KBM-7 (cell line): ENCODE measurements around the gene TRAK1.

ENCODE experiments used
- DNase-seq: peaks from one replicate; pipeline ENCODE4 v3.0.0-alpha.2; 2015
- in situ Hi-C: fragments of 300-500 bp; cut with MboI; formaldehyde crosslinking; loops from 2 replicates; pipeline ENCODE4 v1.14.3; 2020; ENCODE audit warnings: low sequenced_read_pairs, low pct_unique_long_range_greater_than_20kb, mixed read lengths

TRAK1 gene

DNA sequence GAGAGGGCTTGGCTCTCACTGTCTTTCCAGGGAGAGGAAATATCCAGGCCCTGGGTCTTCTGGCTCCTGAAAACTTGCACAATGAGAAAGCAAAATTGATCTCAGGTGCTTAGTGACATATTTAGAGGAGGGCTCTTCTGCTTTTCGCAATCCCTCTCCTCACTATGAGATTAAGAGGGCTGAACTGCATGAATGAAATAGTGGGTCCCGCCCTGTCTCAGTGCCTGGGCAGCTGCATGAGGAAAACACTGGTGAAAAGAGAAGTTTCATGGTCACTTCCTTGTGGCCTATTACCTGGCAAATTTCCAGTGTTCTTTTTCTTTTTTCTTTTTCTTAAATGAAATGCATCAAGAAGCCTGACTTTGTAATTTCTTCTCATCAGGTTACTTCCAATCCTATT, 73.5 kb downstream of the TRAK1 start:
- no peak for DNase-seq
- in situ Hi-C loops: no loop called here

DNA sequence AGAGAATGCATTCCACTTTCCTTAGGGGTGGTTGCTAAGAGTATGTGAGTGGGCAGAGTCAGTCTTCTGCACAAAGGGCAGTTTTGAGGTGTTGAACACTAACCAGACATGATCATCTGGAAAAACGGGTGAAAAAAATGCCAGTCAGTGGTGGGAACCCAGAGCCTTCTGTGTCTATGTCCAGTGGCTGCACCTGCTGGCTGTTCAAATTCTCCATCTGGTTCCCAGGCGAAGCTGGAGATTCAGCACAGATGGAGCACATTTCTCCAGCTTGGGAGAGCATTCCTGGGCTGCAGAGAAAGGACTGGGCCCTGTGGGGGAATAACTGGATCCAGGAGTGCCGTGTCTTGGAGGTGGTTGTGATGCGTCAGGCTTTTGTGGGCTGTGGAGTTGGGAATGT, 74.1 kb downstream of the TRAK1 start:
- in situ Hi-C loops: no loop called here
- no peak for DNase-seq

DNA sequence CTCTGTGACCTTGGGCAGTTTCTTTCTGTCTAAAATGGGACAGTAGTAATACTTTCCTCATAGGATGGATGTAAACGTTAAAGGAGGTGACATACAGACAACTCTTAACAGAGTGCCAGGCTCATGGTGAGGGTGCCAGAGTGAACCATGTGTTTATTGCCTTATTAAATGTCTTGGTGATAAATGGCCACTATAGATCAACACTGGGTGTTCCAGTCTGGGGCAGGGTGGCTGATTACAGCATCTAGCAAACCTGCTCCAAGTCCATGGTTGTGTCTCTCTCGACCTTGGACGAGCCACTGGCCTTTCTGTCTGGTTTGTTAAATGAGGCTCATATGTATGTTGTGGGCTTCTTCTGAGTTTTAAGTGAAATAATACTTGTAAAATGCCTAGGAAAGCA, 75.1 kb downstream of the TRAK1 start:
- in situ Hi-C loops: no loop called here

DNA sequence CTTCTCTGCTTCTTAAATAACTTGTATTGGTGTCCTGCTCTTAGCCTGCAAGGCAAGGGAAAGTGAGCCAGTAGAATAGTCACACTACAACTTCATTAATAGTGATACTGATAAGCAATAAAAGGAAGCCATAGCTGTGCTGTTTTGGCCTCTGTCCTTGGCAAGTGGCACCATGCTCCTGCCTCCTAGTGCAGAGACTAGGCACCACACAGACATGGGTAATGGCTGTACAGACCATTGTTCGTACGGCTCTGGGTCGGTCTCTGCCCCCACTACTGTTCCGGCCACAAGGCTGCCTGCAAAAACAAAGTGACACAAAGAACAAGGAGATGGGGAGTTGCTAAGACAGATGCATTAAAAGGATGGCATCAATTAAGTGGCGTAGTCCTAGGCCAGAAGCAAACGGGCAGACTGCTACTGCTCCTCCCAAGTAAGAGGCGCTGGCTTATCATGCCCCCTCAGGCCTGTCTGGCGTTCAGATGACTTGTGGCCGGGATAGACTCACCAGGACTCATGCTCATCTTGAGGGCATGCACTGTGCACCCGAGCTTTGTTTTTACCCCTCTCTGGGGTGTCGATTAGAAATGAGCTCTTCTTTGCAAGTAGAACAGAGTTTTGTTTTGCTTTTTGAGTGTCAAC, 75.6 kb downstream of the TRAK1 start:
- in situ Hi-C loops: no loop called here
- DNase-seq: no peak

More for the DNA sequence above, 75.1 kb downstream of the TRAK1 start:
- no peak for DNase-seq

DNA sequence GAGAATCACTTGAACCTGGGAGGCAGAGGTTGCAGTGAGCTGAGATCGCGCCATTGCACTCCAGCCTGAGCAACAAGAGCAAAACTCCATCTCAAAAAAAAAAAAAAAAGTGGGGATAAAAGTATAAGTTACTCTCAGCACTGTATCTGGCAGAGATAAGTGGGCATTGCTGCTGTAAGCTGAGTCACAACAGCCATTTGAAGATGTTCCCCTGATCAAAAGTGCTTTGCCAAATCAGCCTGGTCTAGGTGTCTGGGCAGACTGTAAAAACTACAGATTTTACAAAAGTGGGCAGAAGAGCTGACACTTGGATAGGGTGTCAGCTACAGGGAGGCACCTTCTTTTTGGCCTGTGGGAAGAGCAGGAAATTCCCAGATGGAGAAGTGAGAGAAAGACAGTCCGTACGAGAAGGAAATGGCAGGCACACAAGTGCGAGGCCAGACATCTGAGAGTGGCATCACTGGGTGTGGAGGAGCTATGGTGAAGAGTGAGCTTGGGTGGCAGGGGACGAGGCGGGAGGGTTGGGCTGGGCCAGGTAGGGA, 78.5 kb downstream of the TRAK1 start:
- in situ Hi-C loops: no loop called here
- no peak for DNase-seq

DNA sequence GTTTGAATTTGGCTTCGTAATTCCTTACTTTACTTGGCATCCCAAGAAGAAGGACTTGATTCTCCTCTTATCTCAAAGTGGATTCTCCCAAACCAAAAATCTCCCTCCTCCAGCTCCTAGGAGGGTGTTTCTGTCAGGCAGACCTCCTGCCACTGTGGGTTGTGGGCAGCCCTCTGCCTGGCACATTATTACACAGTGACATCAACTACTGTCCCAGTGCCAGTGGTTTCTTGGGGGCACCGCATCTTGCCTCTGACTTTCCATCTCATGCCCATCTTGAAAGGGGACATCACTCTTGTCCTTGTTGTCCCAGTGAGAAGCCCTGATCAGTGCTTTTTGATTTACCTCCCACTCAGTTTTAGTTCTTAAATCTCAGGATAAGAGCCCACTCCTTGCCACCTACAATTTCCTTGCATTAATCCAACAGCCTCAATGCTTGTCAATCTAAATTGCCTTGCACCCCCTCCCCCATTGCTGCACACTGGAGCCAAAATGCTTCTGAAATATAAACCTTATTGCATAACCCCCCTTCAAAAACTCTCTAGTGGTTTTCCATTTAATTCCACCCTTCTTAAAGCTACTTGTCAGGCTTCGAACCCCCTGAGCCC, 81.0 kb downstream of the TRAK1 start:
- in situ Hi-C loops: no loop called here
- DNase-seq: no peak

DNA sequence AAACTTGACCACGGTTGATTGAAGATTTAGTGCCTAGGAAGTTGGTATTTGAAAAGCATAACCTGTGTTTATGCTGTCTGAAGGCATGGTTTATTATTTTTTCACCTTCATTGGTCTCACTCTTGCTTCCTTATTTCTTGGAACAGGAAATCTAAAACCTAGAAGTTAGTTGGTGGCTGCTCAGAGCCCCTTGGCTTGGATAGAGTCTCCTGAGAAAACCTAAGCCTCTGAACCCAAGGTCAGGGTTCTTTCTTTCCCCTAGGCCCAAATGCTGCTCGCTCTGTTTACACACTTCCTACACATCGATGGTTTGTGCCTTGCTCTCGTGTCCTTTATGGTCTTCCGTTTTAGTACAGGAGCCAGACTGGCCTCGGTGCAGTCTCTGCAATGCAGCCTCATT, 82.2 kb downstream of the TRAK1 start:
- in situ Hi-C loops: no loop called here
- DNase-seq: peak; percentile 52

DNA sequence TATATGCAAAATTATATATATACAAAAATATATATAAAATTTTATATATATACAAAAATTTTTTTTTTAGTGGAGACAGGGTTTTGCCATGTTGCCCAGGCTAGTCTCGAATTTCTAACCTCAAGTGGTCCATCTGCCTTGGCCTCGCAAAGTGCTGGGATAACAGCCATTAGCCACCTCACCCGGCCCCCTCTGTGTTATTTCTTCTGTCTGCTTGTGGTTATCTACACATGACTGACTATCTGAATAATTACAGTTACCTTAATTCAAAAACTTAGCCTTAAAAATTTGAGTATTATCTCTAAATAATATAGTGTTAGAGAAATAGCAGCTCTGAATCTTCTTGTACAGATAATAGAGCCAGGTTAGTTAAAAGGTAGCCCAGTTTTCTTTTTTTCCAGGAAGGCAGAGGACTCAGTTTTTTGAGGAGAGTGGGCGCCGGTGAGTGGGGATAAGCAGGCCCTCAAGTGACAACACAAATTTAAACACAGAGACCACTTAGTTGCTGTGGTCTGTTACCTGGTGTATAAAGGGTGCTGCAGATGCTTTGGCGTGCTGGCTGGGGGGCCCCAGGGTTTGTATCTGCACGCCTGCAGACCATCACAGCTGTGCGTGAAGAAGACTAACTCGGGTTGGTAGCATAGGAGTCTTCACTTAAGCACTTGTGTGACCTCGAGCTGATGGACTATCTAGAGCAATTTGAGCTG, 83.7 kb downstream of the TRAK1 start:
- DNase-seq: no peak
- in situ Hi-C loops: no loop called here

DNA sequence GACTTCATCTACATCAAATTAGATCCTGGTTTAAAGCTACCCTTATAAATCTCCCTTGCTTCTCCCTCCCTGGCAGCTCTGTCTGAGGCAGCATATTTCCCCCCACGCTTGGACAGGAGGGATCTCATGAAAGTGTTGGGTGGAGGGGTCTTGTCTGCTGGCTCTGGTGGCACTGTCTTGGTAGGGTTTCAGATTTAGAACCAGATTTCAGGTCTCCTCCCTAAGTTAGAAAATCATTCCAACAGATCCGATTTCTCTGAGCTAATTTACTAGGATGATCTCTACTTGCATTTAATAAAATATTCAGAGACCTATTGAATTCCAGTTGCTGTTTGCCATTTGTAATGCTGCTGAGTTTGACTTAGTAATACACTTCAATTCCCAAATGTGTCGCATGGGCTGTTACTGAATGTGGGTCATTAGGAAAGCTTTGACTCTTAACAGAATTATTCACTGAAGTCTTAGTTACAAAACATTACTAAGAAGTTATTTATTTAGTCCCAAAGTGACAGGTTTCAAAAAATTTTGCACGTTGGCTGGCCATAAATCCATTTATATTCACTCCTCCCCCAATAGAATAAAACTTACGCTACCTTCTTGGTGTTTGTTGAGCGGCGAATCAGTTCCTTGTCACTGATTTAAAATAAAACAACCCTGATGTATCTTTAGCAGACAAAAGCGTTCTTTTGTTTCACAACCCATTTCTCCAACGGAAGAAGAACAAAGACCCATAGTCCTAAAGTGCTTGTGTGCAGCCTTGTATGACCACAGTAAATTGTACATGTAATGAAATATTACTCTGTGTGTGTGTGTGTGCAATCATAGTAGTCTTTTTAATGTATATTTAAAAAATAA, 84.5 kb downstream of the TRAK1 start:
- in situ Hi-C loops: no loop called here
- no peak for DNase-seq

DNA sequence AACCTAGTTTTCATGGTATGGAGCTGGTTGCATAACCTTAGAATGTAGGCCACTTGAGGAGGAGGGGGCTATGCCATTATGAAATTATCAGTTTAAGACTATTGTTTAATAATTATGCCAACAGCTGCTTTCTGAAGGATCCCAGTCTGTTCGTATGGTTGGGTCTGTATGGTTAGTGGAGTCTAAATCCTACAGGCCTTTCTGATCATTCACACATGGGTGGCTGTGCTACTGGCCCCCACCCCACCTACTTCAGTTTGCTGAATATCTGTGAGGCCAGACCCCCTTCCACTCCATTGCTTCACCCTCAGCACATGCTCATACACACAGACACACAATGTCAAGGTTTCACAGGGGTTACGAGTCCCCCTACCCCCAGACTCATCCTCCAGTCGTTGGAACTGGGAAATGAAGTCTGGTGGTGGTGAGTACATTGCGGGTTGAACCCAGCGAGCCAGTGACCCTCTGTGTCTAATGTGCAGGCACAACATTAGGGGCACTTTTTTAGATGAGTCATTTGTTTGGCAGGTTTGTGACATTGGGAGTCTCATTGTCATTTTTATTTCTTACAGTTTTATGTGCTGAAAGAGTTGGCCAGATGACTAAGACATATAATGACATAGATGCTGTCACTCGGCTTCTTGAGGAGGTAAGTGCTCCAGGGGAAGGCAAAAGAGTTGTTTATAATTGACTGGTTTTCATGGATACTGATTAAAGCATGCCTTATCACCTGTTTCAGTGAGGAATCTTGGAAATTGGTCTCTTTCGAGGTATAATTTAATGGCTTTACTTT, 85.3 kb downstream of the TRAK1 start:
- in situ Hi-C loops: no loop called here
- DNase-seq: no peak

DNA sequence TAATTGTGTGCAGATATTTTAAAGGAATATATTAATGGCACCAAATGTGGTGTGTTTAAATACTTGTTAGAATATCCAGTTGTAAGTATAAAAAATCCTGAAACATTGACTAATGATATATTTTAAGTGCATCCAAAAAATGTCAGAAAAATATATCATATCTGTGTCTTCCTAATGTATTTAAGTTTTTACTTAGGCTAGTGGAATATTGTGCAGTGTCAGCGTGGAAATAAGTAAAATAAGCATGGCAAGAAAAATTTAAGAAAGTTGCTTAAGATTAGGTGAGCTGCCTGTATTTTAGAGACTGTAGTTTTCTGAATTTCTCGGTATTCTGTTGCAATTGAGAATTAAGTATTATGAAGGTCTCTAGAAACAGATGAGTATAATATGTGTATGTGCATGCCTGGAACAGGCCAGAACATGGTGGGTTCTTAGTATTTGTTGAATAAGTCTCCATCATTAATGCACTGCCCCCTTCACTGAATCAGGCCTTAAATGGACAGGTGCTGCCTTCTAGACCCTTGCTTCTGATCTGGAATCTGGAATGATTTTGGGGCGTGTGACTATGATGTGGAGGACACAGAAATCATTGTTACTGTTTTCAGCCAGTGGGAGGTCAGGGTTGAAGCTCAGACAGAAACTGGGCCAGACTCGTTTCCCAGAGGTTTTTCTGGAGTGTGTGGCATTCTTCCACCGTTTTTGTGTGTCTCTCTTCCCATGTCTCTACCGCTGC, 86.1 kb downstream of the TRAK1 start:
- no peak for DNase-seq
- in situ Hi-C loops: no loop called here

DNA sequence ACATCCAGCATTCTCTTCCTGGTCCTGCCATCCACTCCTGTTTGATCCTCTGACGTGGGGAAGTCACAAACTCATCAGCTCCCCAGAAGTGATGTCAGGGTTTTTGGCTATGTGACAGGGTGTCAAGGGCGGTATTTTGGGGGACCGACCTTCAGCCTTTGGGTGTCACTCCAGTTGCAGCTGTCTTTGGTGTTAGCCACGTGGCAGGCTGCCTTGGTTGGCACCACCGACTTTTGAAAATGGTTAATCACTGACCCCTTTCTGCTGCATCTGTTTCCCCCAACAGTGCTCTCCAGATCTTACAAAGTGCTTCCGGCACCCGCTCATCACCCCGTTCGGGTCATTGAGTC, 86.6 kb downstream of the TRAK1 start:
- in situ Hi-C loops: no loop called here
- no peak for DNase-seq

DNA sequence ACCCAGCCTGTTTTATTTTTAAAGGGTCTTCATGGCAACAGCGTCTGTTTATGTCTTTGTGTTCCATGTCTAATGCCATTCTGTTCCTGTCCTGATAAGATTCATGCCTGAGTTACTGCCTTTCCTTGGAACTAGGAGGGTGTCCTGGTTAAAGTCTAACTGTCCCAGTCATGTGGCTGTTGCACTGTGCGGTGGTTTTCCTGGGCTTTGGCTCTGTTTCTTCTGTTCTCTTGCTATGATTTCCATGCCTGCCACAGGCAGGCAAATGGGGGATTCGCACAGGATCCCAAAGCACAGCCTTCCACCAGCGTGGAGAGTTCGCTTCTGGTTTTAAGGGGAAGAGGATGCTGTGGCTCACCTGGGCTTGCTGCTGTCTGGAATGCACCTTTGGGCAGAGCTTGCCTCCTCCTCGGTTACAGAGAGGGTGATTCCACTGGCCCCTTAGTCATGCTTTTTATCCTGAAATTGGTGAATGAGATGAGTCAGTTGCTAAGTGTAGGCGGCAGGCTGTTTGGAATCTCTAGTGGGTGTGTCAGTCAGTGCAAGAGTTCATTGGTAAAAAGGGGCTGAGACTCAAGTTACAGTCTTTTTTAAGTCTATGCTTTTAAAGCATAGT, 88.1 kb downstream of the TRAK1 start:
- DNase-seq: no peak
- in situ Hi-C loops: no loop called here

DNA sequence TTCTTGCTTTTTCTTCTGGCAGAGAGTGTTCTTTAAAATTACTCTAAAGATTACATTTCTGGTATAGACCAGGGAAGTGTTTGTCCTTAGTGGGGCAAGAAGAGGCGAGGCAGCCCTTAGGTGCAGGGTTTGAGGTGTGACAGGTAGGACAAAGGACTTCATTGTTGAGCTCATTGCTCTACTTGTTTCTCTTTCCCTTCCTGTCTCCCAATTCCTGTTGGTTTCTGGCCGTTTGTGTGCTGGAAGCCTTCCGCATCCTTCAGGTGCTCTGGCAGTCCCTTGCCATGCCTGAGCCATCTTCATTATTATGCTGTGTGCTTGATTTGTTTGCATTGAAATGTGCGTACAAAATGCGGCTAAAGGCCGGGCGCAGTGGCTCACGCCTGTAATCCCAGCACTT, 89.7 kb downstream of the TRAK1 start:
- in situ Hi-C loops: no loop called here
- DNase-seq: no peak

DNA sequence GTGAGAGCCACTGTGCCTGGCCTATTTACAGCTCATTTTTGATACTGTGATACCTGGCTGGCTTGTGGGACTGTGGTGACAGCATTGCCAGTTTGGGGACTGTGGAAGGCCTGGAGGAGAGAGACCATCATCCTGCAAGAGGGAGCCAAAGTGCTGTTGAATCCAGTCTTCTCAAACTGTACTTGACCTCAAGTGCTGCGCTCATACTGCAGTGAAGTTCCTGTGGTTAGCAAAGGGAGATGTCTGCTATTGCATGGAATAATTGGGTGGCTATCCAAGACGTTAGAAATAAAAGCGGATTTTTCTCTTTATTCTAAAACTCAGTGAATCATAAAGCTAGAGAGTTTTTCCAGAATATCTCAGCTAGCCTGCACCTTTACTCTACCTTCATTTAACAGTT, 91.4 kb downstream of the TRAK1 start:
- in situ Hi-C loops: no loop called here

DNA sequence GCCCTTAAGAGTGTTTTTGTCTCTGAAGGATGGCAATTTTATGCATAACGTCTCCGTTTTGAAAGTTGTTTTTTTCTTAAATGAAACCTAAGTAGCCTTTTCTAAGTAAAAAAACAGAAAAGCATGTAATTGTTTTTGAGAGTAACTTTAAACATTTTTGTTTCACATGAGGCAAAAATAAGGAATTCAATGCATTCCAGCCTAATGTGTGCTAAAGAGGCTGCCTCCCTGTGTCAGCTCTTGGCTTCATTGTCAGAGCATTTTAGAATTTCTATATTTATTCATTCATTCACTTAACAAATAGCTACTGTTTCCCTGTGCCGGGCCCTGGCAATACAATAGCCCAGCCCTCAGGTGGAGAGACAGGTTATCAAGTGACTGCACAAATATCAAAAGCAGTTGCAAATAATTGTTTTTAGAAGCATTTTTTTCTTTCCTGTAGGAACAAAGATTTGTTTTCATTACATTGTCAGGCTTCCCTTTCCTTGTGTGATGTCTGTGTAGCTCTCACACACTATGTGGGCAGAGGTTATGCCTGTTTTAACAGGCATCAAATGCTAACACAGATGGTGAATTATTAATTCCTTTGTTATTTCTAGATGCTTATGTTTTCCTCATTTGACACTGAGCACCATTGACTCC, 93.0 kb downstream of the TRAK1 start:
- DNase-seq: no peak
- in situ Hi-C loops: no loop called here

More for the DNA sequence above, 91.4 kb downstream of the TRAK1 start:
- no peak for DNase-seq

DNA sequence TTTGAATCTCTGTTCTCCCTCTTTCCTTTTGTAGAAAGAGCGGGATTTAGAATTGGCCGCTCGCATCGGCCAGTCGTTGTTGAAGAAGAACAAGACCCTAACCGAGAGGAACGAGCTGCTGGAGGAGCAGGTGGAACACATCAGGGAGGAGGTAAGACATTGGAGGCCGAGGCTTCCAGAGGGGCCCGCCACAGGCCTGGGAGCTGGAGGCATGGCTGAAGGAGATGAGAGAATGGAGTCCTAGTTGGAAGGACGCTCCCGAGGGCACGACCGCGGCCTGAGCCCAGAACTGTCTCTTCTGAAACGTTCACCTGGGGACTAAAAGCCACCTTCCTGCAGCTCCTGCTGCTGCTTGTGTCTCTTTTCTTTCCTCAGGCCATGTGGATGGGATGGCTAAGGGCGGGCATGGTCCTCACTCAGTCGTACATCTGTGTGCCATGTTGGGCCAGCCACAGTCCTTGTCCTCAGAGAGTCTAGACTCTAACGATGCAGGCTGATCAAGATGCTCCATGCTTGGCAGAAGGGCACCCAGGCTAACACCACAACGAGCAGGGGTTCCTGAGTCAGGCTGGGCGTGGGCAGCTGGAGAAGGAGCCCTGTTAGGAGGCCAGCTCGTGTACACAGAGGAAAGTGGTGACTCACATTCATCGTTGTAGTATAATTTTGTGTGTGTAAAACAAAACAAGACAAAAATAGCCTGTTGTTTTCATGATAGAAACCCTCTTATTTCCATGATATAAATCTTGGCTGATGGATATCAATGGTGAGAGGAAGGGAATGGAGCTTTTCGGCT, 93.7 kb downstream of the TRAK1 start:
- in situ Hi-C loops: no loop called here
- no peak for DNase-seq
